Endothelial cell of umbilical vein (primary cell): ENCODE measurements around the gene TFCP2. TPM values are rescaled to one million over a fixed set of nuclear protein-coding genes. Genes with fewer than 3 reads are reported as not detected.

ENCODE experiments used
- BruUV-seq: library from RNA; stranded (reverse); fragments of 400-500 nt; replicated peaks from 2 replicates; lab custom pipeline; 2021; lab: Mats Ljungman, UMichigan
- CTCF ChIA-PET: fragments of 300-600, 350-600 bp; sonication (Branson Sonifier 250); formaldehyde crosslinking; loops from one replicate; lab custom pipeline; 2021; ENCODE audit warnings: antibody characterized with exemption, inconsistent platforms; lab: Charles Lee
- POLR2A ChIA-PET: fragments of 300-600, 350-600 bp; sonication (Branson Sonifier 250); formaldehyde crosslinking; loops from one replicate; lab custom pipeline; 2021; ENCODE audit warnings: antibody characterized with exemption, inconsistent platforms; lab: Charles Lee
- DNase-seq: peaks from one replicate; pipeline ENCODE4 v3.0.0-alpha.2; 2011; ENCODE audit warnings: low read depth, low spot score
- FAIRE-seq: peaks from 2 replicates; lab custom pipeline; 2011; peaks lifted over from hg19 to GRCh38; lab: Jason Lieb, UNC
- H2AFZ ChIP-seq: 2 replicates; pipeline ENCODE4 v1.6.0; 2012; ENCODE audit warnings: low read depth, low read length, control low read depth, inconsistent platforms
- H3K27ac ChIP-seq: 2 replicates; pipeline ENCODE4 v1.5.1; 2011; ENCODE audit warnings: low read depth, mild to moderate bottlenecking, control low read depth, low read length, moderate library complexity; ENCODE audit not compliant: insufficient read depth
- H3K27me3 ChIP-seq, 2 experiments: 2 replicates each; pipeline versions ENCODE4 v1.6.0 to v1.6.1; 2011; ENCODE audit warnings: low read length in 2 of 2, mixed read lengths in 1 of 2; ENCODE audit not compliant: control insufficient read depth in 2 of 2, insufficient read depth in 2 of 2
- H3K36me3 ChIP-seq, 2 experiments: 2 replicates in 1 of 2; 3 replicates in 1 of 2; pipeline ENCODE4 v1.5.1; 2011; ENCODE audit warnings: low read length in 2 of 2, mild to moderate bottlenecking in 1 of 2, moderate library complexity in 1 of 2; ENCODE audit not compliant: control insufficient read depth in 2 of 2, insufficient read depth in 2 of 2; ENCODE audit errors: extremely low read depth in 1 of 2
- H3K4me1 ChIP-seq: 3 replicates; pipeline ENCODE4 v1.5.1; 2011; ENCODE audit warnings: mild to moderate bottlenecking, low read length; ENCODE audit not compliant: control insufficient read depth, insufficient read depth; ENCODE audit errors: extremely low read depth
- H3K4me2 ChIP-seq: 2 replicates; pipeline ENCODE4 v1.6.1; 2011; ENCODE audit warnings: low read length, control low read depth, mixed read lengths; ENCODE audit not compliant: insufficient read depth
- H3K4me3 ChIP-seq, 3 experiments: fragments of 200-600 bp in 1 of 3; sonication (generic), shearing (Covaris generic) in 1 of 3; replicated peaks in 1 of 3; 2 replicates each; pipeline ENCODE4 v1.5.1; 2011 to 2016; ENCODE audit warnings: control low read depth in 3 of 3, low read length in 3 of 3, mild to moderate bottlenecking in 2 of 3, inconsistent platforms in 1 of 3, low read depth in 1 of 3, moderate library complexity in 1 of 3; ENCODE audit not compliant: insufficient read depth in 1 of 3
- H3K79me2 ChIP-seq: 2 replicates; pipeline ENCODE4 v1.6.0; 2012; ENCODE audit warnings: low read length, inconsistent platforms; ENCODE audit not compliant: control insufficient read depth, insufficient read depth
- H3K9ac ChIP-seq: replicated peaks from 2 replicates; pipeline ENCODE3; 2011; ENCODE audit warnings: low read length, control low read depth; ENCODE audit not compliant: insufficient read depth; ENCODE audit errors: extremely low read depth
- H3K9me1 ChIP-seq: replicated peaks from 3 replicates; pipeline ENCODE4 v1.6.0; 2011; ENCODE audit warnings: mild to moderate bottlenecking, low read length; ENCODE audit not compliant: control insufficient read depth, insufficient read depth; ENCODE audit errors: extremely low read depth
- H3K9me3 ChIP-seq: replicated peaks from 2 replicates; pipeline ENCODE4 v1.5.1; 2012; ENCODE audit warnings: low read length, inconsistent platforms; ENCODE audit not compliant: control insufficient read depth, insufficient read depth
- H4K20me1 ChIP-seq: replicated peaks from 2 replicates; pipeline ENCODE3; 2011; ENCODE audit warnings: mild to moderate bottlenecking, low read length; ENCODE audit not compliant: control insufficient read depth, insufficient read depth; ENCODE audit errors: extremely low read depth
- JUN ChIP-seq: IDR thresholded peaks from 2 replicates; pipeline ENCODE4 v1.6.1; 2011; ENCODE audit warnings: borderline replicate concordance, low read depth; ENCODE audit not compliant: insufficient read length, insufficient read depth
- MYC ChIP-seq: IDR thresholded peaks from one replicate; pipeline ENCODE4 v1.6.1; 2011; ENCODE audit warnings: mild to moderate bottlenecking, low read depth, low read length
- POLR2A ChIP-seq: IDR thresholded peaks from 2 replicates; pipeline ENCODE4 v1.6.1; 2012; ENCODE audit warnings: low read depth, mild to moderate bottlenecking, control low read depth, low read length
- POLR2AphosphoS5 ChIP-seq: IDR thresholded peaks from 2 replicates; pipeline ENCODE4 v1.6.1; 2012; ENCODE audit warnings: low read depth, mild to moderate bottlenecking, control low read depth, low read length, moderate library complexity; ENCODE audit not compliant: insufficient read depth
- dilution Hi-C: fragments of 300-500 bp; cut with MboI; formaldehyde crosslinking; loops from one replicate; pipeline ENCODE4 v1.15.0; 2019; ENCODE audit warnings: low sequenced_read_pairs; ENCODE audit not compliant: extremely low pct_ligation_motif_present
- intact Hi-C: fragments of 100-400 bp; cut with micrococcal nuclease; formaldehyde crosslinking; loops from one replicate; pipeline ENCODE4 v1.10.0; 2022
- polyA plus RNA-seq, 4 experiments: library from polyadenylated mRNA; depleted of rRNA in 3 of 4; stranded (reverse) in 3 of 4; unstranded in 1 of 4; fragments of >200 nt; gene quantifications; 2 replicates each; pipeline versions ENCODE4 v1.2.1 to v1.2.3, GENCODE V29; 2011 to 2012; ENCODE audit warnings: missing spikeins in 1 of 4
- total RNA-seq: library from RNA; stranded (reverse); gene quantifications from 2 replicates; pipeline ENCODE4 v1.2.3, GENCODE V29; 2021
- TF ChIP-seq, protein P1 (sequence below), 2 donors: IDR thresholded peaks; 1 replicate in 1 of 2; 2 replicates in 1 of 2; pipeline ENCODE4 v1.5.1; 2011; ENCODE audit warnings: low read length in 2 of 2, mild to moderate bottlenecking in 2 of 2, moderate library complexity in 2 of 2, control low read depth in 1 of 2, inconsistent platforms in 1 of 2, low read depth in 1 of 2; ENCODE audit not compliant: insufficient read depth in 1 of 2; ENCODE audit errors: extremely low read depth in 1 of 2

TFCP2 gene
- total and polyA plus RNA-seq, 2 donors (not counting 3 experiments of a cell fraction or from before 2014, with no cell fraction given), result 10.2 to 28.6 TPM

DNA sequence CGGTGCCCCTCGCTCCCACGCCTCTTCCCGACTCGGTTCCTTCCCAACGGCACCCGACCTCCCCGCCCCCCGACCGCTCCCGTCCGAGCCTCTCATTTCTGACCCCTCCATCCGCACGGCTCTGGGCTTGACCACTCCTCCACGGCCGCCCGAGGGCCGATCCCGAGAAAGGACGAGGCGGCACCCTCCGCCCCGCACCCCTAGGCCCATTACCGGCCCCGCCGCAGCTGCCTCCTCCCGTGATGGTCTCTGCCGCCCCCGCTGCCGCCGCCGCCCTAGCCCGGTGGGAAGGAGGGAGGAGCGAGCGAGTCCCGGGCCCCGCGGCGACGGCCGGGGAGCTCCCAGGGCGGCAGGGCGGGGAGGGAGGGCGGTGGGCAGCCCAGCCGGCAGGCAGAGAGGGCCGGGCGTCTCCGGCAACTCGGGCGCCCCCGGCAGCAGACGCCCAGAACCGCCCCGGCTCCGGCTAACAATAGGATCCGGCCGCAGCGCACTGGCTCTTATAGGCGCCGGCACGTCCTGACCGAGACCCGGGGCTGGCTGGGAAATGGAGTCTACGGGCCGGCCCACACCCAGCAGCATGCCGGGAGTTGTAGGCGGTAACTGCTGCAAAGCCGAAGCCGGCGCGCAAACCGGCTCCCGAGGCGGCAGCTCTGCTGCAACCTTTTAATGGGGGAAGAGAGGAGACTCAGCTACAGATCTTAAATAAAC lies 89.7 kb downstream of the TFCP2 start, which contains the start of gene CSRNP2:
Gene CSRNP2 (minus strand): TSS at position 471 of the 708 bp plus-strand sequence. CDS start 7,035 bp downstream, outside the sequence.
- Histone ChIP-seq H3K79me2 (peaks cover 36% of the 10 kb centered on the region), H3K9me1 (no peaks in the 10 kb centered on the region), H3K4me1 (peaks cover 12% of the 10 kb centered on the region), H2AFZ (peak within 1 kb of the TSS; percentile 80), H3K4me3 (peak within 1 kb of the TSS; percentile 77 to 98 (median 78)), H3K27ac (peak within 1 kb of the TSS; percentile 64), H3K9me3 (no peaks in the 10 kb centered on the region), H3K4me2 (peak within 1 kb of the TSS; percentile 95), H3K9ac (peak within 1 kb of the TSS; percentile 90), H3K36me3 (no peaks in the 10 kb centered on the region), H3K27me3 (no peaks in the 10 kb centered on the region), H4K20me1 (peaks cover 11% of the 10 kb centered on the region)
- intact Hi-C loops (loop anchor here (1.0 to 10.0 kb wide), 6 partner anchors 35 to 318 kb away; partner anchors contain the start of genes ATF1, DAZAP2, LETMD1 and POU6F1), dilution Hi-C loops (no loop called here)
- TF ChIP-seq MYC (no peak), JUN (no peak), POLR2AphosphoS5 (peak; percentile 100), POLR2A (peak; percentile 100)
- TF ChIP-seq, protein P1, sequence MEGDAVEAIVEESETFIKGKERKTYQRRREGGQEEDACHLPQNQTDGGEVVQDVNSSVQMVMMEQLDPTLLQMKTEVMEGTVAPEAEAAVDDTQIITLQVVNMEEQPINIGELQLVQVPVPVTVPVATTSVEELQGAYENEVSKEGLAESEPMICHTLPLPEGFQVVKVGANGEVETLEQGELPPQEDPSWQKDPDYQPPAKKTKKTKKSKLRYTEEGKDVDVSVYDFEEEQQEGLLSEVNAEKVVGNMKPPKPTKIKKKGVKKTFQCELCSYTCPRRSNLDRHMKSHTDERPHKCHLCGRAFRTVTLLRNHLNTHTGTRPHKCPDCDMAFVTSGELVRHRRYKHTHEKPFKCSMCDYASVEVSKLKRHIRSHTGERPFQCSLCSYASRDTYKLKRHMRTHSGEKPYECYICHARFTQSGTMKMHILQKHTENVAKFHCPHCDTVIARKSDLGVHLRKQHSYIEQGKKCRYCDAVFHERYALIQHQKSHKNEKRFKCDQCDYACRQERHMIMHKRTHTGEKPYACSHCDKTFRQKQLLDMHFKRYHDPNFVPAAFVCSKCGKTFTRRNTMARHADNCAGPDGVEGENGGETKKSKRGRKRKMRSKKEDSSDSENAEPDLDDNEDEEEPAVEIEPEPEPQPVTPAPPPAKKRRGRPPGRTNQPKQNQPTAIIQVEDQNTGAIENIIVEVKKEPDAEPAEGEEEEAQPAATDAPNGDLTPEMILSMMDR (IDR thresholded peaks at IDR 0.05; ENCODE audit: extremely low read depth in 1 of 2, insufficient read depth in 1 of 2, low read depth in 1 of 2, low read length in 2 of 2), result peak in 1 of 2 donors; percentile 19
- peak; percentile 94 for DNase-seq
- POLR2A ChIA-PET, result interaction anchor here (0.6 to 2.7 kb wide), 28 partner anchors 9 to 403 kb away, joined by 3 to 20 read pairs (median 4); partner anchors contain the start of genes ATF1, DAZAP2 and POU6F1
- CTCF ChIA-PET, result interaction anchor here (0.6 to 1.7 kb wide), 6 partner anchors 98 to 603 kb away, joined by 3 to 8 read pairs (median 4); partner anchors contain the start of gene SMAGP
- BruUV-seq, result no TSS peak
- FAIRE-seq, result peak; percentile 86
